GM12878 (cell line): ENCODE results near the gene CPT2. TPM values are rescaled to one million over a fixed set of nuclear protein-coding genes. Genes with fewer than 3 reads are reported as not detected.

Experiments used
- ATAC-seq: fragments of 200-7000 bp; cut with Tn5 transposase; 3 replicates; pipeline ENCODE4 v1.9.1; 2020; ENCODE audit warnings: mild to moderate bottlenecking, moderate library complexity
- BruUV-seq: library from RNA; stranded (reverse); fragments of 400-500 nt; replicated peaks from 2 replicates; lab custom pipeline; 2021; lab: Mats Ljungman, UMichigan
- CTCF ChIA-PET: fragments of 300-600 bp; sonication (Branson Sonifier 250); formaldehyde crosslinking; extraction: SDS; loops from one replicate; lab custom pipeline; 2021; ENCODE audit warnings: inconsistent platforms; lab: Yijun Ruan, JAX
- POLR2A ChIA-PET: fragments of 350-600 bp; formaldehyde crosslinking; extraction: SDS; loops from one replicate; lab custom pipeline; 2021; ENCODE audit warnings: inconsistent platforms; lab: Charles Lee
- RAD21 ChIA-PET: fragments of 300-600 bp; sonication (Branson Sonifier 250); formaldehyde crosslinking; loops from one replicate; lab custom pipeline; 2023; ENCODE audit warnings: antibody characterized with exemption; ENCODE audit not compliant: unreplicated experiment; lab: Charles Lee
- SMC1A ChIA-PET: fragments of 300-600 bp; sonication (Branson Sonifier 250); formaldehyde crosslinking; loops from one replicate; lab custom pipeline; 2023; ENCODE audit not compliant: unreplicated experiment, uncharacterized antibody; lab: Charles Lee
- DNase-seq: peaks from one replicate; pipeline ENCODE4 v3.0.0-alpha.2; 2011; ENCODE audit warnings: low read depth, low spot score
- FAIRE-seq: peaks from 3 replicates; lab custom pipeline; 2011; peaks lifted over from hg19 to GRCh38; lab: Jason Lieb, UNC
- H2AFZ ChIP-seq: 2 replicates; pipeline ENCODE4 v1.6.0; 2011; ENCODE audit warnings: low read depth, low read length, control low read depth; ENCODE audit not compliant: control insufficient read depth
- H3K27ac ChIP-seq: 2 replicates; pipeline ENCODE4 v1.5.1; 2011; ENCODE audit warnings: control low read depth; ENCODE audit not compliant: control insufficient read depth, insufficient read depth
- H3K27me3 ChIP-seq, 2 experiments: replicated peaks in 1 of 2; 2 replicates each; pipeline versions ENCODE4 v1.6.0 to v1.6.1; 2011; ENCODE audit warnings: low read length in 1 of 2; ENCODE audit not compliant: control insufficient read depth in 2 of 2, insufficient read depth in 2 of 2
- H3K36me3 ChIP-seq, 2 experiments: 2 replicates each; pipeline ENCODE4 v1.5.1; 2011; ENCODE audit warnings: low read length in 1 of 2; ENCODE audit not compliant: control insufficient read depth in 2 of 2, insufficient read depth in 2 of 2
- H3K4me1 ChIP-seq: 2 replicates; pipeline ENCODE4 v1.6.1; 2011; ENCODE audit warnings: mild to moderate bottlenecking, low read length, moderate library complexity, mixed read lengths; ENCODE audit not compliant: control insufficient read depth, insufficient read depth
- H3K4me2 ChIP-seq: 2 replicates; pipeline ENCODE4 v1.6.0; 2011; ENCODE audit warnings: control low read depth; ENCODE audit not compliant: control insufficient read depth, insufficient read depth
- H3K4me3 ChIP-seq: fragments of 200-600 bp; sonication (generic); 2 replicates; pipeline ENCODE4 v1.5.1; 2016
- H3K79me2 ChIP-seq: 2 replicates; pipeline ENCODE4 v1.6.0; 2011; ENCODE audit warnings: low read length; ENCODE audit not compliant: control insufficient read depth, insufficient read depth
- H3K9ac ChIP-seq: 2 replicates; pipeline ENCODE4 v1.8.0; 2011; ENCODE audit warnings: low read length, control low read depth, mixed read lengths; ENCODE audit not compliant: control insufficient read depth, insufficient read depth
- H3K9me3 ChIP-seq: replicated peaks from 3 replicates; pipeline ENCODE4 v1.5.1; 2011; ENCODE audit warnings: mild to moderate bottlenecking, low read length; ENCODE audit not compliant: control insufficient read depth, insufficient read depth
- H4K20me1 ChIP-seq: 2 replicates; pipeline ENCODE4 v1.6.0; 2011; ENCODE audit not compliant: control insufficient read depth, insufficient read depth
- DPF2 ChIP-seq: fragments of 450-650 bp; IDR thresholded peaks from 2 replicates; pipeline ENCODE4 v1.6.1; 2017; ENCODE audit warnings: mild to moderate bottlenecking
- FOS ChIP-seq: IDR thresholded peaks from 3 replicates; pipeline ENCODE4 v1.6.1; 2011; ENCODE audit warnings: borderline replicate concordance; ENCODE audit not compliant: insufficient read length; ENCODE audit errors: extremely low read depth
- MAX ChIP-seq: IDR thresholded peaks from 2 replicates; pipeline ENCODE4 v1.6.1; 2012; ENCODE audit warnings: low read depth, low read length, improper control_type of control experiment
- NR2C1 ChIP-seq: fragments of 450-650 bp; IDR thresholded peaks from 2 replicates; pipeline ENCODE4 v1.6.1; 2017; ENCODE audit warnings: antibody characterized with exemption, mild to moderate bottlenecking, moderate library complexity
- POLR2A ChIP-seq: IDR thresholded peaks from 2 replicates; pipeline ENCODE4 v1.6.1; 2011; ENCODE audit warnings: low read depth, mild to moderate bottlenecking, low read length
- RBBP5 ChIP-seq: fragments of 200-600 bp; sonication (generic); conservative IDR thresholded peaks from 2 replicates; pipeline ENCODE4 v1.6.1; 2016
- YBX1 ChIP-seq: fragments of 450-650 bp; IDR thresholded peaks from 2 replicates; pipeline ENCODE4 v1.6.1; 2016; ENCODE audit warnings: antibody characterized with exemption
- ZNF622 ChIP-seq: fragments of 450-650 bp; IDR thresholded peaks from 2 replicates; pipeline ENCODE4 v1.6.1; 2017; ENCODE audit warnings: mild to moderate bottlenecking, inconsistent platforms
- WGBS: methylation state at CpG from one replicate; pipeline ENCODE4 v1.1.6; 2016; ENCODE audit warnings: low lambda C conversion rate; ENCODE audit not compliant: insufficient replicate concordance, insufficient coverage; ENCODE audit errors: missing lambda C conversion rate; 5-methylcytosine and 5-hydroxymethylcytosine counted together
- in situ Hi-C: fragments of 300-500 bp; cut with MboI; formaldehyde crosslinking; loops from 9 replicates; pipeline ENCODE4 v1.14.3; 2018; ENCODE audit warnings: mixed read lengths
- intact Hi-C: fragments of 100-400 bp; cut with micrococcal nuclease; formaldehyde crosslinking; loops from one replicate; pipeline ENCODE4 v1.14.2; 2022; ENCODE audit not compliant: unreplicated experiment
- polyA plus RNA-seq, 11 experiments: library from polyadenylated mRNA; depleted of rRNA in 4 of 11; unstranded in 6 of 11; stranded (reverse) in 5 of 11; fragments of >200 nt; fragmentation: Nextera tagmentation in 4 of 11; fragmentation: Illumina TruSeq in 1 of 11; extraction: Ambion mirVana in 4 of 11; extraction: Trizol in 1 of 11; gene quantifications; 1 replicate in 1 of 11; 2 replicates in 10 of 11; pipeline versions ENCODE4 v1.2.1 to v1.2.3, GENCODE V29; 2011 to 2016; ENCODE audit warnings: inconsistent platforms in 2 of 11, missing spikeins in 2 of 11, low read depth in 1 of 11
- total RNA-seq, 4 experiments: library from RNA; depleted of rRNA in 3 of 4; stranded (reverse); fragments of >200 nt in 3 of 4; fragmentation: Illumina TruSeq in 1 of 4; extraction: Trizol in 1 of 4; gene quantifications; 2 replicates each; pipeline versions ENCODE4 v1.2.1 to v1.2.3, GENCODE V29; 2013 to 2021

The CPT2 gene
- total and polyA plus RNA-seq, 10 of the 15 experiments (the other 5 are each of a cell fraction or from before 2014, with no cell fraction given): 10.1 to 36.2 (median 26.3) TPM

DNA sequence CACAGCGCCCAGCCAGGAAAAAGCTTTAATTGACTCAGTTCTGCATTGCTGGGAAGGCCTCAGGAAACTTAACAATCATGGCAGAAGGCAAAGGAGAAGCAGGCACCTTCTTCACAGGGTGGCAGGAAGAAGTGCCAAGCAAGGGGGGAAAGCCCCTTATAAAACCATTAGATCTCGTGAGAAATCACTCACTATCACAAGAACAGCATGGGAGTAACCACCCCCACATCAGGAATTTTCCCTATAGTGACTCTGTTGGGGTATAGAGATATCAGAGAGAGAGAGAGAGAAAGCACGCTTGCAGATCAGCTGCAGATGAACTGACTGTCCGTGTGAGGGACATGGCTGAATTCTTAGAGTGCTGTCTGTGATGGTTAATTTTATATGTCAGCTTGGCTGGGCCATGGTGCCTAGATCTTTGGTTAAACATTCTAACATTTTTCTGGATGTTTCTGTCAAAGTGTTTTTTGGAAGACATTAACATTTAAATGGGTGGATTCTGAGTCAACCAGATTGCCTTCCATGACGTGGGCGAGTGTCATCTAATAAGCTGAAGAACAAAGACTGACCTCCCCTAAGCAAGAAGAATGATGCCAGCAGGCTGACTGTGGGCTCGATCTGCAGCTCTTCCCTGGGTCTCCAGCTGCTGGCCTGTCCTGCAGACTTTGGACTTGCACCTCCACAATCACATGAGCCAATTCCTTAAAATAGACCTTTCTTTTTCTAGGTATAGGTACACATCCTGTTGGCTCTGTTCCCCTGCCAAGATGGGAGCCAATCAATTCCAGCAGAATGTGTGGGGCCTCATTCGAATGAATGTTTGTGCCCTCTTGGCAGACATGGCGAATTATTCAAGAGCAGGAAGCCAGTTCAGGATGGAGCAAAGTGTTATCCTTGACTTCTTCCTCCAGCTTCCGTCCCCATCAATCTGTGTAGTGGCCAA, 21.4 kb upstream of the CPT2 start:
- H3K27ac ChIP-seq: no peak overlapping the region
- no TSS peak for BruUV-seq
- H3K9ac ChIP-seq: no peak overlapping the region
- H2AFZ ChIP-seq: no peak overlapping the region
- no peaks in the 10 kb centered on the region for H3K79me2 ChIP-seq
- H3K4me1 ChIP-seq: no peaks in the 10 kb centered on the region; the same call in 1 of the 2 replicates
- H3K27me3 ChIP-seq: no peaks in the 10 kb centered on the region; a peak in 1 of 4 replicates
- in situ Hi-C loops: loop anchor here (25.0 kb wide), 1 partner anchor 263 kb away; the partner anchor contains the start of gene ECHDC2
- 34% methylated on average over 10 of the region's 10 CpGs for WGBS
- no peak overlapping the region for H3K4me3 ChIP-seq
- RAD21 ChIA-PET: no interaction called here
- FAIRE-seq (no peak), DNase-seq (no peak), ATAC-seq (no peak)
- no peaks in the 10 kb centered on the region for H4K20me1 ChIP-seq
- H3K9me3 ChIP-seq: no peaks in the 10 kb centered on the region
- H3K4me2 ChIP-seq: no peak overlapping the region
- TF ChIP-seq ZNF622: no peak
- no peak for TF ChIP-seq MAX
- no peak for TF ChIP-seq DPF2
- no peak for TF ChIP-seq RBBP5
- no peak for TF ChIP-seq NR2C1
- no peak for TF ChIP-seq YBX1
- no peak for TF ChIP-seq POLR2A
- TF ChIP-seq FOS: no peak
- CTCF ChIA-PET: no interaction called here
- intact Hi-C loops: no loop called here
- SMC1A ChIA-PET: no interaction called here
- POLR2A ChIA-PET: no interaction called here
- no peaks in the 10 kb centered on the region for H3K36me3 ChIP-seq
